ENCODE measurements around the gene RTN4RL1. TPM values are rescaled to one million over a fixed set of nuclear protein-coding genes. Genes with fewer than 3 reads are reported as not detected.

The RTN4RL1 gene
- total RNA-seq, 1 experiment from 2014 or later = 0.22 TPM

- no peak overlapping the region for H2AK5ac ChIP-seq (ENCODE audit: insufficient read length, low read length)
- no peak for TF ChIP-seq CTCF (conservative IDR thresholded peaks at IDR 0.05)
- no peak overlapping the region for H2AFZ ChIP-seq (ENCODE audit: low read length)
- no peaks in the 10 kb centered on the region for H3K27me3 Mint-ChIP-seq (ENCODE audit: low read depth)
- no peak overlapping the region for H2BK5ac ChIP-seq (ENCODE audit: insufficient read length, low read length)
- no peak overlapping the region for H3K18ac ChIP-seq (ENCODE audit: insufficient read length, low read depth, low read length)
- no CpG with 5 or more reads among the region's 29 CpGs for WGBS (ENCODE audit: extremely low coverage, insufficient read length, low lambda C conversion rate)
- no peak overlapping the region for H4K8ac ChIP-seq (replicated peaks; ENCODE audit: insufficient read length, low read depth, low read length)
- H4K5ac ChIP-seq (ENCODE audit: insufficient read length, low read depth, low read length) = no peak overlapping the region
- no peak overlapping the region for H2BK20ac ChIP-seq (ENCODE audit: low read depth, low read length, poor library complexity, severe bottlenecking)
- H3K9ac ChIP-seq (ENCODE audit: extremely low read depth, insufficient read length, low read length) = no peak overlapping the region
- H3K9me3 ChIP-seq (ENCODE audit: control insufficient read depth, low read depth, low read length) = no peaks in the 10 kb centered on the region
- no peak overlapping the region for H3K4me2 ChIP-seq (ENCODE audit: insufficient read depth, insufficient read length, low read length)
- H3K9me3 Mint-ChIP-seq = no peaks in the 10 kb centered on the region; a peak in 1 of 5 replicates
- peak; percentile 31 for DNase-seq
- H3K4me3 Mint-ChIP-seq = no peak overlapping the region
- H2BK15ac ChIP-seq (ENCODE audit: low read depth, low read length) = no peak overlapping the region
- H3K27ac ChIP-seq (ENCODE audit: insufficient read length, low read depth, low read length) = no peak overlapping the region
- no peak overlapping the region for H3K23ac ChIP-seq (ENCODE audit: insufficient read length, low read depth, low read length)
- no peak overlapping the region for H2BK12ac ChIP-seq (ENCODE audit: insufficient read length, low read depth, low read length)
- H4K91ac ChIP-seq (ENCODE audit: insufficient read length, low read depth, low read length) = no peak overlapping the region
- H3T11ph ChIP-seq (ENCODE audit: low read length) = no peak overlapping the region
- H3K4me1 Mint-ChIP-seq = peaks cover 4 to 26% of the 10 kb centered on the region in 2 experiments
- no peak overlapping the region for H2BK120ac ChIP-seq (ENCODE audit: low read depth, low read length, poor library complexity, severe bottlenecking)
- no peak overlapping the region for H3K4ac ChIP-seq (ENCODE audit: low read depth, low read length)
- H3K23me2 ChIP-seq (ENCODE audit: insufficient read length, low read depth, low read length, poor library complexity, severe bottlenecking) = no peaks in the 10 kb centered on the region
- H3K36me3 Mint-ChIP-seq (ENCODE audit: insufficient read depth in 1 of 3, low read depth in 3 of 3) = peaks cover 0 to 13% (median 11%) of the 10 kb centered on the region in 3 experiments; a peak in 6 of 7 replicates
- no peak overlapping the region for H3K56ac ChIP-seq (ENCODE audit: insufficient read length, low read depth, low read length)
- H3K4me1 ChIP-seq (ENCODE audit: insufficient read depth, low read length) = no peaks in the 10 kb centered on the region
- H3K27ac Mint-ChIP-seq = peak overlapping the region in 2 of 3 experiments; percentile 48 to 70; a peak in 1 of 7 replicates
- H3K79me1 ChIP-seq (ENCODE audit: insufficient read depth, low read depth, low read length, poor library complexity, severe bottlenecking) = no peaks in the 10 kb centered on the region
- no peak overlapping the region for H3K14ac ChIP-seq (ENCODE audit: insufficient read depth, low read length)
- no peaks in the 10 kb centered on the region for H3K79me2 ChIP-seq (ENCODE audit: insufficient read depth, low read length)
- H3K27me3 ChIP-seq (ENCODE audit: insufficient read depth, low read length) = no peaks in the 10 kb centered on the region
- no peaks in the 10 kb centered on the region for H4K20me1 ChIP-seq (ENCODE audit: control insufficient read depth, insufficient read depth, insufficient read length)
These were observed 10.7 kb upstream of the RTN4RL1 start for GRCh38 chr17:2035541-2036488.

Data from H9 (cell line).